SU-DHL-6 (cell line): ENCODE measurements around the gene SEC14L1.

Experiments used
- CTCF ChIP-seq: fragments of 200-600 bp; sonication (generic); IDR thresholded peaks from one replicate; pipeline ENCODE4 v1.5.1; 2017; ENCODE audit warnings: antibody characterized with exemption, mild to moderate bottlenecking, low read length, moderate library complexity; ENCODE audit not compliant: insufficient read depth, poor library complexity, severe bottlenecking
- EZH2phosphoT487 ChIP-seq: fragments of 200-600 bp; sonication (generic), shearing (Covaris generic); conservative IDR thresholded peaks from 2 replicates; pipeline ENCODE4 v1.6.1; 2018; ENCODE audit warnings: mild to moderate bottlenecking, antibody characterized with exemption, low read length, moderate library complexity, mixed read lengths

DNA sequence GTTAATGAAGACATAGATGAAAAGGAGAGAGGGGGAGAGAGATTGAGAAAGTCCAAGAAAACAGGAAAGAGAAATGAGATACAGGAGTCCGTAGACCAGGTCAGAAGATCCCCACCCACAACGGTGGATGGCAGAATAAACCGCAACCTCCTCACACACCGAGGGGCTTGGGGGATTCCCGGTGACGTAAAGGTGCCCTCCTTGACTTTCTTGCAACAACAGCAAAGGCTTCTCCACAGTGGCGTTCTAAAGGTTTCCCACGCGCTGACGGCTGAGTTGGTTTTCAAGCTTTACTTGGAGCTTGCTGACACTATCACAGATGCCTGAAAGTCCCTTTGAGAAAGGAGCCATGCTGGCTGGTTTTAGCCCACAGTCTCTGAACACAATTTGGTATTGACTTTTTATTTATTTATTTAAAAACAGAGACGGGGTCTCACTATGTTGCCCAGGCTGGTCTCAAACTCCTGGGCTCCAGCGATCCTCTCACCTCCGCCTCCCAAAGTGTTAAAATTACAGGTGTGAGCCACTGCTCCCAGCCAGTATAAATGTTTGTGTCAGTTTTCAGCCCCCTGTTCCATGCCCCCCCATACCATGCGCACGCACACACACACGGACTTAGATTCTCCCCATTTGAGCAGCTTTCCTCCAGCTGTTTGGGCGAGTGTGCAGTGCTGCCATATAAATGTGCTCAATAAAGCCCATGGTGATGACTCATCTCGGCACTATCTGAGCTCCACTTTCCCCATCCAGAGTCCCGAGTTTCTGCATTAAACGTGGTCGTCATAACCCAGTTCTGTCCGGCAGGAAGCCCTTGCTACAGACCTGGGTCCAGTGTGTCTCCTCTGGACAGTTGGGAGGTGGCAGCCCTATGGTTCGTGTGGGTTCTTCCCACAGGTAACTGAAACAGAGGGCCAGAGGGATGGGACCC is 33.0 kb upstream of the SEC14L1 start:
- TF ChIP-seq CTCF: no peak
- no peak for TF ChIP-seq EZH2phosphoT487
